Measurements from ENCODE around the gene MAPK1.

- TF ChIP-seq PPARA (CRISPR knock-in tag; IDR thresholded peaks at IDR 0.05; ENCODE audit: borderline replicate concordance) (peak; percentile 50; the same call in 1 of the 2 replicates), ZNF70 (CRISPR knock-in tag; IDR thresholded peaks at IDR 0.05) (no peak), CSDC2 (CRISPR knock-in tag; IDR thresholded peaks at IDR 0.05) (no peak), ARNTL (CRISPR knock-in tag; IDR thresholded peaks at IDR 0.05; ENCODE audit: borderline replicate concordance, low read depth) (no peak), ZFP3 (CRISPR knock-in tag; IDR thresholded peaks at IDR 0.05) (0 out of 2 replicates have a peak, but pooled peaks have one; percentile 66)
Measured at GRCh38 chr22:21867528-21868266, at the start of gene MAPK1.

Measured in SK-N-SH treated with all-trans-retinoic acid at 6 μM for 48 hours (cell line).